OCI-LY1 (cell line): ENCODE results near the gene INPP5A.

ENCODE experiments used
- H2AFZ ChIP-seq: fragments of 200-600 bp; sonication (generic), shearing (Covaris generic); 2 replicates; pipeline ENCODE4 v1.6.0; 2014; ENCODE audit warnings: antibody characterized with exemption, mild to moderate bottlenecking, low read length
- H3F3A ChIP-seq: fragments of 200-600 bp; sonication (generic), shearing (Covaris generic); 2 replicates; pipeline ENCODE4 v1.6.0; 2014; ENCODE audit warnings: mild to moderate bottlenecking, antibody characterized with exemption, low read length, moderate library complexity; ENCODE audit not compliant: insufficient read depth
- H3K27ac ChIP-seq: fragments of 200-600 bp; sonication (generic); 2 replicates; pipeline ENCODE4 v1.5.1; 2014; ENCODE audit warnings: low read length, mixed run types, mild to moderate bottlenecking, low read depth; ENCODE audit not compliant: poor library complexity, severe bottlenecking
- H3K27me3 ChIP-seq: fragments of 200-600 bp; sonication (generic); 2 replicates; pipeline ENCODE4 v1.6.0; 2014; ENCODE audit warnings: antibody characterized with exemption, mild to moderate bottlenecking, low read length, moderate library complexity; ENCODE audit not compliant: insufficient read depth
- H3K36me3 ChIP-seq: fragments of 200-600 bp; sonication (generic); 2 replicates; pipeline ENCODE4 v1.6.1; 2014; ENCODE audit warnings: mild to moderate bottlenecking, antibody characterized with exemption, low read length, moderate library complexity, mixed read lengths; ENCODE audit not compliant: insufficient read depth
- H3K4me1 ChIP-seq: fragments of 200-600 bp; sonication (generic); 2 replicates; pipeline ENCODE4 v1.5.1; 2014; ENCODE audit warnings: mild to moderate bottlenecking, low read length, moderate library complexity; ENCODE audit not compliant: insufficient read depth, severe bottlenecking
- H3K4me2 ChIP-seq: fragments of 200-600 bp; sonication (generic), shearing (Covaris generic); 2 replicates; pipeline ENCODE4 v1.6.1; 2014; ENCODE audit warnings: low read length
- H3K4me3 ChIP-seq: fragments of 200-600 bp; sonication (generic); 2 replicates; pipeline ENCODE4 v1.5.1; 2014; ENCODE audit warnings: low read length, low read depth, mild to moderate bottlenecking, mixed read lengths; ENCODE audit not compliant: poor library complexity, severe bottlenecking
- H3K79me2 ChIP-seq: fragments of 200-600 bp; shearing (Covaris generic); 2 replicates; pipeline ENCODE4 v1.6.1; 2016; ENCODE audit warnings: mixed run types, low read length, mixed read lengths; ENCODE audit not compliant: insufficient read depth
- H3K9ac ChIP-seq: fragments of 200-600 bp; sonication (generic), shearing (Covaris generic); 2 replicates; pipeline ENCODE4 v1.6.1; 2014; ENCODE audit warnings: mild to moderate bottlenecking, low read length, mixed read lengths
- H3K9me2 ChIP-seq: fragments of 200-600 bp; sonication (generic), shearing (Covaris generic); 2 replicates; pipeline ENCODE4 v1.6.1; 2014; ENCODE audit warnings: low read depth, mild to moderate bottlenecking, low read length, mixed read lengths
- H3K9me3 ChIP-seq: fragments of 200-600 bp; shearing (Covaris generic); 2 replicates; pipeline ENCODE4 v1.6.1; 2014; ENCODE audit warnings: low read length, mixed read lengths
- H4K20me1 ChIP-seq: fragments of 200-600 bp; sonication (generic), shearing (Covaris generic); 2 replicates; pipeline ENCODE4 v1.6.0; 2016; ENCODE audit warnings: mild to moderate bottlenecking, low read length; ENCODE audit not compliant: insufficient read depth
- EZH2 ChIP-seq: fragments of 200-600 bp; sonication (generic), shearing (Covaris generic); IDR thresholded peaks from 2 replicates; pipeline ENCODE4 v1.8.0; 2017; ENCODE audit warnings: borderline replicate concordance, mixed run types, mild to moderate bottlenecking, antibody characterized with exemption, low read length, moderate library complexity, mixed read lengths
- TF ChIP-seq, protein P1 (sequence below): fragments of 200-600 bp; sonication (generic), shearing (Covaris generic); IDR thresholded peaks from 2 replicates; pipeline ENCODE4 v1.5.1; 2017; ENCODE audit warnings: mild to moderate bottlenecking, antibody characterized with exemption, low read length, moderate library complexity, mixed read lengths

The INPP5A gene

DNA sequence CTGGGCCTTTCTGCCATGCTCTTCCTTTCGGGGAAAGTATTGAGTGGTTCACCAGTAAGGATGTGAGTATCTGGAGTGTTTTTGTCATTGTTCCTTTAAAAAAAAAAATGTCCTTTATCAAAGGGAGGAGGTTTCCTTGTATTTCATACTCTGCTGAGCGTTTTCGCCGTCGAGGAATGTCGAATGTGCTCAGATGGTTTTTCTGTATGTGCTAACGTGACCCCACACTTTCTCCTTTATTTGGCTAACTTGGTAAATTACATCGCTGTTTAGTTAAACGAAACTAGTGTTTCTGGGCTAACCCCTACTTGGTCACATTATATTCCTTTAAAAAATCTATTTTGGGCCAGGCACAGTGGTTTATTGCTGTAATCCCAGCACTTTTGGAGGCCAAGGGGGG is 45.9 kb downstream of the INPP5A start:
- Histone ChIP-seq H3F3A (no peaks in the 10 kb centered on the region), H3K4me2 (no peak overlapping the region), H3K4me1 (no peaks in the 10 kb centered on the region), H3K27me3 (no peaks in the 10 kb centered on the region), H3K36me3 (no peaks in the 10 kb centered on the region), H3K9me2 (no peaks in the 10 kb centered on the region), H3K9ac (no peak overlapping the region), H4K20me1 (no peaks in the 10 kb centered on the region), H3K9me3 (no peaks in the 10 kb centered on the region), H3K4me3 (no peak overlapping the region), H3K79me2 (no peaks in the 10 kb centered on the region), H3K27ac (no peak overlapping the region), H2AFZ (no peak overlapping the region)
- TF ChIP-seq, protein P1, sequence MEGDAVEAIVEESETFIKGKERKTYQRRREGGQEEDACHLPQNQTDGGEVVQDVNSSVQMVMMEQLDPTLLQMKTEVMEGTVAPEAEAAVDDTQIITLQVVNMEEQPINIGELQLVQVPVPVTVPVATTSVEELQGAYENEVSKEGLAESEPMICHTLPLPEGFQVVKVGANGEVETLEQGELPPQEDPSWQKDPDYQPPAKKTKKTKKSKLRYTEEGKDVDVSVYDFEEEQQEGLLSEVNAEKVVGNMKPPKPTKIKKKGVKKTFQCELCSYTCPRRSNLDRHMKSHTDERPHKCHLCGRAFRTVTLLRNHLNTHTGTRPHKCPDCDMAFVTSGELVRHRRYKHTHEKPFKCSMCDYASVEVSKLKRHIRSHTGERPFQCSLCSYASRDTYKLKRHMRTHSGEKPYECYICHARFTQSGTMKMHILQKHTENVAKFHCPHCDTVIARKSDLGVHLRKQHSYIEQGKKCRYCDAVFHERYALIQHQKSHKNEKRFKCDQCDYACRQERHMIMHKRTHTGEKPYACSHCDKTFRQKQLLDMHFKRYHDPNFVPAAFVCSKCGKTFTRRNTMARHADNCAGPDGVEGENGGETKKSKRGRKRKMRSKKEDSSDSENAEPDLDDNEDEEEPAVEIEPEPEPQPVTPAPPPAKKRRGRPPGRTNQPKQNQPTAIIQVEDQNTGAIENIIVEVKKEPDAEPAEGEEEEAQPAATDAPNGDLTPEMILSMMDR = no peak
- no peak for TF ChIP-seq EZH2

GRCh38 chr10:132584081-132584480 is 46.5 kb downstream of the INPP5A start:
- Histone ChIP-seq H3K4me2 (no peak overlapping the region), H2AFZ (no peak overlapping the region), H3K4me3 (no peak overlapping the region), H3F3A (no peaks in the 10 kb centered on the region), H3K27me3 (no peaks in the 10 kb centered on the region), H3K27ac (no peak overlapping the region), H3K9ac (no peak overlapping the region), H3K9me3 (no peaks in the 10 kb centered on the region), H3K79me2 (no peaks in the 10 kb centered on the region), H3K4me1 (no peaks in the 10 kb centered on the region), H4K20me1 (no peaks in the 10 kb centered on the region), H3K36me3 (no peaks in the 10 kb centered on the region), H3K9me2 (no peaks in the 10 kb centered on the region)
- no peak for TF ChIP-seq EZH2
- TF ChIP-seq, protein P1 = no peak

DNA sequence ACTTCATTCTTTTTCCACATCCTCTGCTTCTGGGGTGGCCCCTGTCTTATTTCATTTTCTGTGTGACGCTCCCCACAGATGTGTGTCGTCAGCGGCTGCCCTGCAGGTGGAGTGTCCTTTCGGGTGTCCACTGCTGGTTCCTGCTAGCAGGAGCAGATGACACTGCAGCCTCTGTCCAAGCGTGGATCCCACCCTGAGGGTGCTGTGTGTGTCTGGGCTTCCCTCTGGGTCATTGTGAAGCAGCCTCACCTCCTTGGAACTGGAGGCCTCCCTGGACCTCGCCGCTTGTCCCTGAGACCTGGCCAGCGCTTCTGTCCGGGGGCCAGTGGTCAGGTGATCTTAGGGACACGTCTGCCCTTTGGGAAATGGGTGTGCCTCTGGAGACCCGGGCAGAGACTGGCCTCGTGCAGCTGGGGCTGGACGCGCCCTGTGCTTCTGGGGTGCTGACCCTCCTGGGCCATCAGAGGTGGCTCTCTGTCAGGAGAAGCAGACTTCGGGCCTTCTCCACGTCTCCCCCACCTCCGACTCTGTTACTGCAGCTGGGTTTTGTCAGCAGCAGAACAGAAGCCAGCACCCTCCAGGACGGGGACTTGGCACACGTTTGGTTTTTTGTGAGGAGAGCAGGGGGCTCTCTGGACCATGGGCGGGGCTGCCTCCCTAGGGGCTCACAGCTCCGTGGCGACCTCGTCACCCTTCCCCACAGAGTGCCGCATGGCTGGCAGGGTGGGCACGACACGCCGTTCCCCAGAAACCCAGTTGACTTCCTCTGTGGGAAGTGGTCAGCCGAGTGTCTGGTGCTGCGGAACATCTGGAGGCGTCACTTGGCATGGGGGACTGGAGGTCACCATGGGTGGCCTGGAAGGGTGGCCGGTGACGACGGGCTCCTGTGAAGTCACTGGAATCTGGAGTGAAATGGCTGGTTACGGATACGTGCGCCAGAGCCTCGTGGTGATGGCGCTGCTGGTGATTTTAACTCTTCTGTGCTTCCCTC is 48.4 kb downstream of the INPP5A start:
- H2AFZ ChIP-seq = no peak overlapping the region
- H3F3A ChIP-seq = no peaks in the 10 kb centered on the region
- no peaks in the 10 kb centered on the region for H3K9me3 ChIP-seq
- no peak overlapping the region for H3K4me2 ChIP-seq
- no peaks in the 10 kb centered on the region for H3K36me3 ChIP-seq
- H3K9me2 ChIP-seq = no peaks in the 10 kb centered on the region
- H3K27ac ChIP-seq = no peak overlapping the region
- no peaks in the 10 kb centered on the region for H4K20me1 ChIP-seq
- H3K79me2 ChIP-seq = no peaks in the 10 kb centered on the region
- no peak overlapping the region for H3K4me3 ChIP-seq
- H3K27me3 ChIP-seq = no peaks in the 10 kb centered on the region
- H3K9ac ChIP-seq = no peak overlapping the region
- TF ChIP-seq, protein P1 = no peak
- TF ChIP-seq EZH2 = no peak
- no peaks in the 10 kb centered on the region for H3K4me1 ChIP-seq
